Measurements from ENCODE around the gene LRIT1. TPM values are rescaled to one million over a fixed set of nuclear protein-coding genes. Genes with fewer than 3 reads are reported as not detected.

LRIT1 gene
- total and polyA plus RNA-seq, 2 of the 8 experiments (the other 6 are each of a cell fraction or from before 2014, with no cell fraction given) = 0.03 TPM; not detected in 1

GRCh38 chr10:84286695-84287094 is 45.3 kb upstream of the LRIT1 start (continued):
- TF ChIP-seq ATF2 (IDR thresholded peaks at IDR 0.05; ENCODE audit: low read length) (no peak), SIX5 (IDR thresholded peaks at IDR 0.05; ENCODE audit: low read depth, low read length) (no peak), RNF2 (IDR thresholded peaks at IDR 0.05; ENCODE audit: borderline replicate concordance, low read depth, low read length, missing control alignments, poor library complexity, severe bottlenecking) (no peak), GTF2F1 (IDR thresholded peaks at IDR 0.05; ENCODE audit: borderline replicate concordance, low read depth, low read length) (no peak), KDM4A (IDR thresholded peaks at IDR 0.05; ENCODE audit: low read depth, low read length, severe bottlenecking) (no peak), KDM5A (IDR thresholded peaks at IDR 0.05; ENCODE audit: low read length) (no peak), CTCF (IDR thresholded peaks at IDR 0.05; ENCODE audit: control extremely low read depth in 1 of 3, insufficient read depth in 1 of 3, low read depth in 1 of 3, low read length in 3 of 3) (no peak)
